Endometrial microvascular endothelial cells (primary cell): ENCODE data around the gene SPATA46. TPM values are rescaled to one million over a fixed set of nuclear protein-coding genes. Genes with fewer than 3 reads are reported as not detected.

Source experiments
- in situ Hi-C: cut with HindIII; loops from 2 replicates; pipeline ENCODE4 v1.10.0; 2017; ENCODE audit warnings: low sequenced_read_pairs, low pct_unique_long_range_greater_than_20kb; ENCODE audit errors: inconsistent ontology term
- total RNA-seq: library from RNA; depleted of rRNA; stranded (reverse); fragments of >200 nt; gene quantifications from one replicate; pipeline ENCODE4 v1.2.3, GENCODE V29; 2015; ENCODE audit errors: inconsistent ontology term

The SPATA46 gene
- total RNA-seq, 1 donor from 2014 or later: not detected

DNA sequence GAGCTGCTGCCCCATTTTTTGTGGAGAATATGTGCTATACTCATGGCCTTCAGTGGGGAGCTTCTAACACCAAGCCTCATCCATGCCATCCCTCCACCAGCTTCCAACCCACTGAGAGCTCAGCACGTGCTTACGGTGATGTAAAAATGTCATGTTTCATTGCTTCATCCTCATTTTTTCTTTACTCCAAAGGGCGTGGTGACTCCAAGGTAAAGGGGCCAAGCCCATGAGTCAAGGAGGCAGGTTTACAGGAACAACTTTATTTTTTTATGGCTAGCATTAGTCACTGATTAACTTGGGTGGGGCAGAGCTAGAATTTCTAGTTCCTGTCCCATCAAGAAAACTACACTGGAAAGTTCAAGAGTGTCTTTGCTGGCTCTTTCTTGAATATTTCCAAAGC is 4.7 kb upstream of the SPATA46 start, which contains the start of gene C1orf226:
Gene C1orf226, plus strand, starts transcription at position 346 of the 400 bp plus-strand sequence. CDS start 174 bp downstream, outside the sequence.
- in situ Hi-C loops: no loop called here

DNA sequence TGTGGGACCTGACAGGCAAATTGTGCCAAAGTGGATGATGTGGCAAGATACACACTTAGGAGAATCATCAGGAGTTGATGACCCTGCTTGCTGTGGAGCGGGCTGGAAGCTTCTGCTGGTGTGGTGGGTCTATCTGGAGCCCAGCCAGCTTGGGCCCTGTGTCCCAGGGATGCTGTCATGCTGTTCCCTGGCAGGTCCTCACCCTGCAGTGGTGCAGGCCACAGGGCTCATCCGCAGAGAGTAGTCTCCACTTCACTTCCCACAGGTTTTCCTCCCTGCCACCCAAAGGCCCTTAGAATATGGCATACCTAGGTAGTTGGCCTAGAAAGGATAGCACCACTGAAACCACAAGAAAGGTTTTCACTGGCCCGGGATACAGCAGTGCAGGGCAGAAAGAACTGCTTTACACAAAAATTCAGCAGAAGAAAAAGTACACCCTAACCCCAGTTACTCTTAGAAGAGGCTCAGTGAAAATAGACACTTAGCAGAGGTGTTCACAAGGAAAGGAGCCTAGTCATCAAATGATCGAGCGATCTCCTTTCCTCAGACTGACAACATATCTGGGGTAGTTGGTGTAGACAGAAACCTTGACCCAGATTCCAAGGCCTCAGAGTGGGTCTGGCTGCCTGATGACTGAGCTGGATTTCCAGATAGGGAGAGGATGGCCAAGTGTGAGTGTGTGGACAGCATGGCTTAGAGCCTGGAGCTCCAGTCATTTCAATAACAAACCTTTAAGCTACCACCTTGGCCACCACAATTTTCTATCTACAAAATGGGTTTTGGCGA is 3.6 kb upstream of the SPATA46 start:
- in situ Hi-C loops: no loop called here

DNA sequence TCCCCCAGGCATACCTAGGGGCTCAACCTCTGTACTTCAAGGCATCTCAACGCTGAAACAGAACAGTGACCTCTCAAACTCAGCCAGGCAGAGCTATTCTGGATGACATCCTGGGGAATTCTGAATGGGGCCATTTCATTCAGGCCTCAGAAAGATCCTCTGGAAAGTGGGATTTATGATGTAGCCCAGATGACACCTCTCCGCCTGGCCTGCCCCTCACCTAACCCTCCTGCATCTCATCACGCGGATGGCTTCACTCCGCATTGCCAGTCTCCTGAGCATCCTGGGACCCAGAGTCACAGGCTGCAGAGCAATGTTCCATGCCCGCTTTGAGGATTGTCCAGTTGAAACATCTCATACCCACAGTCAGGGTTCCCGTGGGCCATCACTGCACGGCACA is 1.2 kb downstream of the SPATA46 start:
- in situ Hi-C loops: no loop called here

DNA sequence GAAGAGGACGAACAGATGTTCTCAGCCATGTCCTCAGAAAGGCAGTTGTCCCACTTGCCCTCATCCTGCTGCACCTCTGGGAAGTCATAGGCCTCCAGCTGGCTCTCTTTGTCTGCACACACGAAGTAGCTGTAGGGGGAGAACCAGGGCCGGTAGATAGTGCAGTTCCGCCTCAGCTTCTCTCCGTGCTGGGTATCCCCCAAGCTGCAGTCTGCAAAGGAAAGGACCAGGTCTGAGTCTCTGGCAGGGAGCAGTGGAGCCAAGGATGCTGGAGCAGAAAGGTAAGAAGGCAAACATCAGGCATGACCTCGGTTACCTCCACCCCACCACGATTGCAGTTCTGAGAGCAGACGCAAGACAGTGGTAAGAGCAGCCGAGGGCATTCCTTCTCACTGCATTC is 2.2 kb downstream of the SPATA46 start:
- in situ Hi-C loops: no loop called here

DNA sequence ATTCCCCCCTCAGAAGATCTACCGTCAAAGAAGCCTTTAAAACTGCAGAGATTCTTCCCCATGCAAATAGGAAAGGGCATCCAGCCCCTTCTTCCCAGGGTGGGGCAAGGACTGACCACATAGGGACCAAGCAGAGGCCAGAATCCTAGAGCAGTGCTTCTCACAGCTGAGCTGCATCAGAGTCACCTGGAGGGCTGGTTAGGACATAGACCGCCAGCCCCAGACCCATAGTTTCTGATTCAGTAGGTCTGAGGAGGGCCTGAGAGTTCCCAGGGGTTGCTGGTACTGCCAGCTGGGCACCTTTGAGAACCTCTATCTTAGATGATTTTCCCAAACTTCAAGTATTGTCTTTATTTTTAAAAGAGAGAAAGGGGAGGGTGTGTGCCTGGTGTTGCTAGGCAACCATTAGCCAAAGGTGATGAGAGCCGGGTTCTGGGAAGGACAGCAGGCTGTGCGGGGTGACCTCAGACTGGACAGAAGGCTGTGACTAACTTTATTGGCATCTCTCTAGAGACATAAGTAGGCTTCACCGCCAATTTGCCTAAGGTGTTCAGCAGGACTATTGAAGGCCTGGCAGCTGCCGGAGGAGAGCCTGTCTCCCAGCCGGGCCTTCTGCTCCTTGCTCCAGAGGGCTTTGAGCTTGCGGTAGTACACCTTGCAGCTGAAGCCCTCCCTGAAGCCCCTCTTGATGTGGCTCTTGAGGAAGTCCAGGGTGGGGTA is 3.0 kb downstream of the SPATA46 start:
- in situ Hi-C loops: no loop called here

DNA sequence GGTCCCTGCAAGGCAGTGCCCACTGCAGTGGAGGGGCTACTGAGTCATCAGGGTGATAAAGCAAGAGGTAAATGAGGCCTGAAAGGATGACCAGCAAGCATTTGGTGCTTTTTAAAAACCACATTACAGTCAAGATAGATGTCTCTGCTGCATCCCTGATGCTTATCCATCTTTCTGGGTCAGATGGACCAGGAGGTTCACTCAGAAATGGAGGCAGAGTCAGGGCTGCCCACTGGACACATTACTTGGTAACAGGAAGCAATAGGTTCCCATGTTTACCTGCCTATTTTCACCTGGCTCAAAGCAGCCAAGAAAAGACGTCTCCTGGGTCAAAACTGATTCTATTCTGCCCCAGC is 3.6 kb downstream of the SPATA46 start:
- in situ Hi-C loops: no loop called here

DNA sequence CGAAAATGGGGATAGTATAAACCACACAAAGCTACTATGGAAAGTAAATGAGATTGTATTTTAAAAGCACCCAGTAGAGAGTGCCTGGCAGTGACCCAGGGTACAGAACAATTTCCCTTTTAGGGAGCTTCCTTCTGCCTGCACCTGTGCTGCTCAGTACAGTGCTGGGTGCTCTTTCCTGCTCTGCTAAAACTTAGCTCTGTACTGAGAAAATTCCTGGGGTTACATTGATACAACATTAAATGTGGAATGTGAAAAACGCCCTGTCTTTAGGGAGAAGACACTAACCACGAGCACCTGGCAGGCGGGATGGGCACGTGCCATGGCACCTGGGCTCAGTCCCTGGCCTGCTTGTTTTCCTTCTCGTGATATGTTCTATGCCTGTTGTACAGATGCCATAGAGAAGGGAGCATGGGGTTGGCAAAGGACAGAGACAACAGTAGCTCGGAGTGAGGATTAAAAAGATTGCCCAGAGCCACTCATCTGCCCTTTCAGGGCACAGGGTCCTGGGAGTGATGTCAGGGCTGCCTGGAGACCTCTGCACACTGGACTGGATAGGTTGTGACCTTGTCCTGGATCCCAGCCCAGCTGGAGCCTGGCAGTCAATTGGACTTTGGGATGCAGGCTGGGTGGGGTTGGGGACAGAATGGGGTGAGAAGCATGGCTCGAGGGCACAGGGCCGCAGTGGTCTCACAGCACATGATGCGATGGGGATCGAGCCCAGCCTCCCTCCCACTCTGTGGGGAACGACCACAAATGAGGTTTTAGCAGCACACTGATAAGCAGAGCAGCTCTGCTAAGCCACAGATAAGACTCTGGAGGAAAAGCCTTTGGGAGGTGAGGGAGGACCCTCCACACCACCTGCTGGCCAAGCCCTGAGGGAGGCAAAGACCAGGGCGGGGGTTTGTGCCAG is 4.2 kb downstream of the SPATA46 start:
- in situ Hi-C loops: no loop called here

DNA sequence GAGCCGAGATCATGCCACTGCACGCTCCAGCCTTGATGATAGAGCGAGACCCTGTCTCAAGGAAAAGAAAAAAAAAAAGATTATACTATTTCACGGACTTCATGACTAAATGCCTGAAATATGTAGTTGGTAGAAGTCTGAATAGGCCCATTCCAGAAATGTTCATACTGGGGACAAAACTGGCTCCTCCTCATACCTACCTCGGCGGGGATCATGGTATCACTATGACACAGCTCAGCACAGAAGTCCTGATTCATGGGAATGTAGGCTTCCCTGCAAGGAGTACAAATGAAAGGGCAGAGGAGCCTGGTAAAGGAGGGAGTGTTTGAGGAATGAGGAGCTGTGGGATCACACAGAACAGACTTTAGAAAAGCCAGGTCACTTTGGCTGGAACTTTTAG is 5.0 kb downstream of the SPATA46 start:
- in situ Hi-C loops: no loop called here

DNA sequence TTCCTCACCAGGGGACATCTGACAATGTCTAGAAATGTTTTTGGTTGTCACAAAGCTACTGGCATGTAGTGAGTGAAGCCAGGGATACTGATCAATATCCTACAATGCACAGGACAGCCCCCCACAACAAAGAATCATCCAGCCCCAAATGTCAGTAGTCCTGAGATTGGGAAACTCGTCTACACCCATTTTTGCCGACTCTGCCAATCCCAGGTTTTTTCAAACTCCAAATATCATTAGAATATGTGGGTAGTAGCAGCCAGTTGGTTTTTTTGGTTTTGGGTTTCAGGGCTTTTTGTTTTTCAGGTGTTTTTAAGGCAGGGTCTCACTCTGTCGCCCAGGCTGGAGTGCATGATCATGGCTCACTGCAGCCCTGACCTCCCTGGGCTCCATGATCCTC is 5.9 kb downstream of the SPATA46 start:
- in situ Hi-C loops: no loop called here

DNA sequence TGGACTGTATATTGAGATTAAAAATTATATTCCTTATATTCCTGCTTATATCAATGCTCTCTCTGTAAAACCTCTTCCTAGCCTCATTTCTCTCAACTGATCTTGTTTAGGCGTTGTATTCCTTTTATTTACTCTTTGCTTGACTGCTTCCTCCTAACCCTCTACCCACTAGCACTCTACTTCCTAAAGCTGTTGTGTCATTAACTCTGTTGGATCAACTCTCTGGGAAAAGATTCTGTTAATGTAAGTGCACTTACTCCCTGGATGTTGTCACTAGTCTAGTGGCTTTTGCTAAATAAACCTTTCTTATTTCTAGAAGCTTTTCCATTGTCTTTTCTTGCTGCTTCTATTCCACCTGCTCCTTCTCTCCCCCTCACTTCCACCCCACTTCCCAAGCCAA is 6.5 kb downstream of the SPATA46 start:
- in situ Hi-C loops: no loop called here

DNA sequence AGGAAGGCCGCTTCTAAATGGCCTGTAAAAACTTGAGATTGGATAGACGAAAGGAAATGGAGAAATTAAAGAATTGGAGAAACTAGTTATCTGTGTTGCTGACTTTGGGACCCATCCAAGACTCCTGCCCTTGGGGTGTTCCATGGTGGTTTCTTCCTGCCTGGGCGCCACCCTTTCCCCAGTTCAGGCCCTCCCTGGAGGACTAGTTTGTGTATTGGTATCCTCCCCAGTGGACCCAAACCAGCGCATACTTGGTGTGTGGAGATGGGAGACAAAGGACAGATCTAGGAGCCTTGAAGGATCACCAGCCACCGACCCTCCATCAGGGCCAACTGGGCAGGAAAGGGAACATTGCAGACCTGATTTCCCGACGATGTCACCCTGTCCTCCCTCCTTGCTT is 7.1 kb downstream of the SPATA46 start:
- in situ Hi-C loops: no loop called here

DNA sequence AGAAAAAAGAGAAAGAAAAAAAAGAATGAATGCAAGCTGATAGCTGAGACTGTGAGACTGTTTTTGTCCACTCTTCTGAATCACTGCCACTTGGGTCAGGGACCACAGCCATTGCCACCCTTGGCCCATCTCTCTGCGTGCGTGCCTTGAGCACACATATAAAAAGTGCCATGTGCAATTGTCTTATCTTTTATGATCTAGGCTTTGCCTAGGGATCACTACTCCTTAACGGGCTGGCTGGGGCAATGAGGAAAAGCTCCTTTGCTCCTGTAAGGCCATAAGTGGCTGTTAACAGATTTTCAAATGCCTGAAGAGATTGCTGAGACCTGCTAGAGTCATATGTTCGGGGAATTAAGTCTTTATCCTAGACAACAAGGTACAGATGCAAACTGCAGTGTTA is 8.2 kb downstream of the SPATA46 start:
- in situ Hi-C loops: no loop called here

DNA sequence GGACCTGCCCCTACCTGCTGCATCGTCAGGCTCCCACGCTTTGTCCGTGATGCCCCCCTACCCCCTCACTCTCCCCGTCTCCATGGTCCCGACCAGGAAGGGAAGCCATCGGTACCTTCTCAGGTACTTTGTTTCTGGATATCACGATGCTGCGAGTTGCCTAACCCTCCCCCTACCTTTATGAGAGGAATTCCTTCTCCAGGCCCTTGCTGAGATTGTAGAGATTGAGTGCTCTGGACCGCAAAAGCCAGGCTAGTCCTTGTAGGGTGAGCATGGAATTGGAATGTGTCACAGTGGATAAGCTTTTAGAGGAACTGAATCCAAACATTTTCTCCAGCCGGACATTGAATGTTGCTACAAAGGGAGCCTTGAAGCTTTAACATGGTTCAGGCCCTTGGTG is 8.9 kb downstream of the SPATA46 start:
- in situ Hi-C loops: no loop called here

DNA sequence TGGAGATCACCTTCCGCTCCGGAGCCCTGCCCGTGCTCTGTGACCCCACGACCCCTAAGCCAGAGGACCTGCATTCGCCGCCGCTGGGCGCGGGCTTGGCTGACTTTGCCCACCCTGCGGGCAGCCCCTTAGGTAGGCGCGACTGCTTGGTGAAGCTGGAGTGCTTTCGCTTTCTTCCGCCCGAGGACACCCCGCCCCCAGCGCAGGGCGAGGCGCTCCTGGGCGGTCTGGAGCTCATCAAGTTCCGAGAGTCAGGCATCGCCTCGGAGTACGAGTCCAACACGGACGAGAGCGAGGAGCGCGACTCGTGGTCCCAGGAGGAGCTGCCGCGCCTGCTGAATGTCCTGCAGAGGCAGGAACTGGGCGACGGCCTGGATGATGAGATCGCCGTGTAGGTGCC is 9.6 kb downstream of the SPATA46 start:
- in situ Hi-C loops: no loop called here

DNA sequence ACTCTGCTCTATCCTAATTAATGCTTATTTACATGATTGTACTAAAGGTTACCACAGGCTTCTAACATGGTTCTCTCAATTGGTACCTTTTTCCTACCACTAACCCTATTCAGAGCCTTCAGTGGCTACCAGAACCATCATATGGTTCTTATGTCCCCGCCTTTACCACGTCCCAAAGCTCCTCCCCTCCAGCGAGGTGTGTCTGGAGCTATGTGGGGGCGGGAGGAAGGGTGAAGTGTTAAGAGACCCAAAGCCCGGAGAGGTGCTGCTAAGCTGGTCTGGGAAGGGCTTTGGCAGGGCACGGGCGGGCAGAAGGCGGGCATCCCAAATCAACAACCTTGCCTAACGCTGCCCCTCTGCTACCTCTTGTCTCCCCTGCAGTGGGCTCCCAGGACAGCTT is 10.0 kb downstream of the SPATA46 start:
- in situ Hi-C loops: no loop called here

DNA sequence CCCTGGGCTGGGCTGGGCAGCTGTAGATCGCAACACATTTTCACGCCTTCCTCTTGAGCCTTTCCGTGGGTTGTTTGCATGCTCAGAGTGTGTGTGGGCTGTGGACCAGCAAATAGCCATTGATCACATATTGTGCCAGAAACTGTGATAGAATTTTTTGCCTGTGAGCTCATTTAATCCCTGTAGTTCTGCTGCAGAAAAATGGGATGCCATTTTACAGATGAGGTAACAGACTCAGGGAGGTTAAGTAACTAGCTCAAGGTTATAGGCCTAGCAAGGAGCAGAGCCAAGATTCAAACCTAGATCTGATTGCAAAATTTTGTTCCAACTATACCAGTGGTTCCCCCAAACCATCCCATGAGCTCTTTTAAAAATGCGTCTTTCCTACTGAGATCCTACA is 10.5 kb downstream of the SPATA46 start:
- in situ Hi-C loops: no loop called here

DNA sequence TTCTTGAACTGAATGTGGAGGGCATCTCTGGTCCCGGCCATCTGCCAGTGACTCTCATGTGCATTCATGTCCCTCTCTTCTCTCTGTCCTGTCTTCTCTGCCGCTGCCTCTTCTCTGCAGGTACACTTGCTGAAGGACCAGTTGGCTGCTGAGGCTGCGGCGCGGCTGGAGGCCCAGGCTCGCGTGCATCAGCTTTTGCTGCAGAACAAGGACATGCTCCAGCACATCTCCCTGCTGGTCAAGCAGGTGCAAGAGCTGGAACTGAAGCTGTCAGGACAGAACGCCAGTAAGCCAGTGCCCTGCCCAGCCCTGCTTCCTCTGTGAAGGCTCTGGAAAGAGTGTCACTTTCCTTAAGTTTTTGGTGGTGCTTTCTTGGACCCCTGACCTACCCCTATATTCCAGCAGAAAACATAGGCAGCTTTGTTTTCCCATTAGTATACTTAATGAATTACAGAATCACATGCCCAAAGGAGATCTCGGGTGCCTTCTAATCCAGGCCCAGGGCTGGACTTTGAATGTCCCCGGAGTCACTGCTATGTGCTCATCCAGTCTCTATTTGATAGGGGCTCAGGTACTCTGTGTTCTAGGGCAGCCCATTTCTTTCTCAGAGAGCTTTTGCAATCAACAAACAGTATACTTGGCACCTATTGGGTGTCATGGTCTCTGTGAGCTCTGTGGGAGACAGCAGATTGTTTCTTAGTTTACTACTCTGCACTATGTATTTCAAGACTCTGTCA is 11.2 kb downstream of the SPATA46 start:
- in situ Hi-C loops: no loop called here

DNA sequence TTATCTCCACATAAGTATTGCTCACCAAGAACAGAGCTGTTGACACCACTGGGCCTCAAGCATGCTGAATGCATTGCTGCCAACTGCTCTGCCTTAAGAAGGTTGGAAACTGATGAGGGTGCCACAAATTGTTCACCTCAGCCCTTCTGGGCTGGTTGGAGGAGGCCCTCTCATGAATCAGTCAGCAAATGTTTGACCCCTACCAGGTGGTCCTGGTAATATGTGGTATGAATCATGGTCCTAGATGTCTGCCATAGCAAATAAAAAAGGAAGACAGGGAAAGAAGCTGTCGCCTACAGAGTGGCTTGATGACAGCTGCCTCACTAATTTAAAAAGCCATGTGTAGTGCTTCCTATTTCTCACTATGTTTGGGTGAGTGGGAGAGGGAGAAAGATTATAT is 12.2 kb downstream of the SPATA46 start:
- in situ Hi-C loops: no loop called here

DNA sequence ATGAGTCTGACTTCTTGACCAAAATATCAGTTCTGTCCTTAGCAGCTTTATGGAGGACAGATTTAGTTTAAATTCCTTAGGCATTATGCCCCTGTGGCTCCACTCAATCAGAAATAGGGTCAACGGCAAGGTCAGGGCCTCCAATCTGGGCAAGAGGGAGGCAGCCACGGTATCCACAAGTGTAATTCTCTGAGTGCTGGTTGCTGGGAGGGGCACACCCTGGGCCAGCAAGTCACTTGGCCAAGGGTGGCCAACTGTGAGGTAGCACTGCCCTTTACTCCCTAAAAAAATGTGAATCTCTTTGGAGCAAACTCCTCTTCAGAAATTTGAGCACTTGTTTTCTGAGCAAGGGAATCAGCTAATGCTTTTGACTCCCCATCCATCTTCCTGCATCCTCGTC is 12.8 kb downstream of the SPATA46 start:
- in situ Hi-C loops: no loop called here
